TTC549 (cell line): ENCODE results near the gene SEC62.

Experiments used
- FAIRE-seq: peaks from 2 replicates; lab custom pipeline; 2012; peaks lifted over from hg19 to GRCh38; lab: Jason Lieb, UNC

Gene SEC62

GRCh38 chr3:169966951-169967915 lies 626 bp downstream of the SEC62 start:
- FAIRE-seq = no peak

- no peak for FAIRE-seq
Observed at GRCh38 chr3:169968224-169968885, 1.7 kb downstream of the SEC62 start.

GRCh38 chr3:169969174-169970095 lies 2.8 kb downstream of the SEC62 start:
- FAIRE-seq = no peak

- FAIRE-seq = no peak
Observed at GRCh38 chr3:169970847-169971246, 4.2 kb downstream of the SEC62 start.

- FAIRE-seq = no peak
Observed at GRCh38 chr3:169971522-169971921, 4.9 kb downstream of the SEC62 start.

GRCh38 chr3:169980055-169980454 lies 13.4 kb downstream of the SEC62 start:
- FAIRE-seq = no peak

GRCh38 chr3:169984292-169984691 lies 17.7 kb downstream of the SEC62 start:
- FAIRE-seq = no peak

- FAIRE-seq = no peak
Observed at GRCh38 chr3:169990431-169990830, 23.8 kb downstream of the SEC62 start.

GRCh38 chr3:169992156-169992555 lies 25.5 kb downstream of the SEC62 start:
- no peak for FAIRE-seq

- no peak for FAIRE-seq
Observed at GRCh38 chr3:169992781-169993180, 26.2 kb downstream of the SEC62 start.

- FAIRE-seq = no peak
Observed at GRCh38 chr3:169993761-169994160, 27.2 kb downstream of the SEC62 start.

GRCh38 chr3:169996063-169996462 lies 29.5 kb downstream of the SEC62 start:
- FAIRE-seq = no peak

- no peak for FAIRE-seq
Observed at GRCh38 chr3:169998668-169999131, 32.1 kb downstream of the SEC62 start.

GRCh38 chr3:169999433-169999832 lies 32.8 kb downstream of the SEC62 start:
- no peak for FAIRE-seq

- FAIRE-seq = no peak
Observed at GRCh38 chr3:170000051-170000450, 33.4 kb downstream of the SEC62 start.

- no peak for FAIRE-seq
Observed at GRCh38 chr3:170002231-170002630, 35.6 kb downstream of the SEC62 start.

- no peak for FAIRE-seq
Observed at GRCh38 chr3:170002879-170003278, 36.3 kb downstream of the SEC62 start.

- no peak for FAIRE-seq
Observed at GRCh38 chr3:170003881-170004356, 37.3 kb downstream of the SEC62 start.

GRCh38 chr3:170007031-170007663 lies 40.5 kb downstream of the SEC62 start:
- no peak for FAIRE-seq

- no peak for FAIRE-seq
Observed at GRCh38 chr3:170010498-170010897, 43.9 kb downstream of the SEC62 start.

GRCh38 chr3:170012683-170013400 lies 46.2 kb downstream of the SEC62 start:
- FAIRE-seq = no peak
